ENCODE data around the gene TMEM63C.

Gene TMEM63C

GRCh38 chr14:77145975-77146740 lies 35.4 kb upstream of the TMEM63C start:
- H3K36me3 Mint-ChIP-seq (ENCODE audit: low read depth), result no peaks in the 10 kb centered on the region
- H3K4me3 Mint-ChIP-seq, result no peak overlapping the region
- H3K4me1 Mint-ChIP-seq (ENCODE audit: low read depth), result no peaks in the 10 kb centered on the region
- peaks cover 64% of the 10 kb centered on the region for H3K27me3 Mint-ChIP-seq
- H3K27ac Mint-ChIP-seq, result no peak overlapping the region
- intact Hi-C loops (cut with micrococcal nuclease), result no loop called here
- no peaks in the 10 kb centered on the region for H3K9me3 Mint-ChIP-seq

GRCh38 chr14:77148510-77149231 lies 32.9 kb upstream of the TMEM63C start:
- H3K27me3 Mint-ChIP-seq, result peaks cover 42% of the 10 kb centered on the region
- intact Hi-C loops (cut with micrococcal nuclease), result no loop called here
- H3K36me3 Mint-ChIP-seq (ENCODE audit: low read depth), result no peaks in the 10 kb centered on the region
- no peak overlapping the region for H3K4me3 Mint-ChIP-seq
- H3K4me1 Mint-ChIP-seq (ENCODE audit: low read depth), result no peaks in the 10 kb centered on the region
- H3K27ac Mint-ChIP-seq, result no peak overlapping the region
- no peaks in the 10 kb centered on the region for H3K9me3 Mint-ChIP-seq

- no peak overlapping the region for H3K4me3 Mint-ChIP-seq
- intact Hi-C loops (cut with micrococcal nuclease), result loop anchor here (10.0 kb wide), 1 partner anchor 64 kb away; no protein-coding TSS in a partner anchor
- no peak overlapping the region for H3K27ac Mint-ChIP-seq
- peaks cover 29% of the 10 kb centered on the region for H3K27me3 Mint-ChIP-seq
- no peaks in the 10 kb centered on the region for H3K4me1 Mint-ChIP-seq (ENCODE audit: low read depth)
- no peaks in the 10 kb centered on the region for H3K9me3 Mint-ChIP-seq
- no peaks in the 10 kb centered on the region for H3K36me3 Mint-ChIP-seq (ENCODE audit: low read depth)
Measured at GRCh38 chr14:77151245-77151644, 30.4 kb upstream of the TMEM63C start.

GRCh38 chr14:77151918-77152588 lies 29.5 kb upstream of the TMEM63C start:
- Mint-ChIP-seq H3K4me3 (no peak overlapping the region), H3K36me3 (ENCODE audit: low read depth) (no peaks in the 10 kb centered on the region), H3K9me3 (no peaks in the 10 kb centered on the region), H3K27me3 (peaks cover 21% of the 10 kb centered on the region), H3K4me1 (ENCODE audit: low read depth) (no peaks in the 10 kb centered on the region), H3K27ac (no peak overlapping the region)
- intact Hi-C loops (cut with micrococcal nuclease), result loop anchor here (1.0 to 10.0 kb wide), 2 partner anchors 63 to 164 kb away; no protein-coding TSS in a partner anchor

- no peaks in the 10 kb centered on the region for H3K4me1 Mint-ChIP-seq (ENCODE audit: low read depth)
- H3K36me3 Mint-ChIP-seq (ENCODE audit: low read depth), result no peaks in the 10 kb centered on the region
- H3K4me3 Mint-ChIP-seq, result no peak overlapping the region
- H3K9me3 Mint-ChIP-seq, result no peaks in the 10 kb centered on the region
- peaks cover 29% of the 10 kb centered on the region for H3K27me3 Mint-ChIP-seq
- intact Hi-C loops (cut with micrococcal nuclease), result loop anchor here (10.0 kb wide), 1 partner anchor 61 kb away; no protein-coding TSS in a partner anchor
- no peak overlapping the region for H3K27ac Mint-ChIP-seq
Measured at GRCh38 chr14:77153802-77154201, 27.8 kb upstream of the TMEM63C start.

GRCh38 chr14:77154421-77154820 lies 27.2 kb upstream of the TMEM63C start:
- intact Hi-C loops (cut with micrococcal nuclease), result loop anchor here (10.0 kb wide), 1 partner anchor 60 kb away; no protein-coding TSS in a partner anchor
- H3K27ac Mint-ChIP-seq, result no peak overlapping the region
- no peaks in the 10 kb centered on the region for H3K36me3 Mint-ChIP-seq (ENCODE audit: low read depth)
- no peaks in the 10 kb centered on the region for H3K9me3 Mint-ChIP-seq
- H3K27me3 Mint-ChIP-seq, result peaks cover 28% of the 10 kb centered on the region
- no peaks in the 10 kb centered on the region for H3K4me1 Mint-ChIP-seq (ENCODE audit: low read depth)
- no peak overlapping the region for H3K4me3 Mint-ChIP-seq

GRCh38 chr14:77155083-77155482 lies 26.5 kb upstream of the TMEM63C start:
- intact Hi-C loops (cut with micrococcal nuclease), result loop anchor here (10.0 kb wide), 1 partner anchor 60 kb away; no protein-coding TSS in a partner anchor
- H3K4me1 Mint-ChIP-seq (ENCODE audit: low read depth), result no peaks in the 10 kb centered on the region
- peaks cover 28% of the 10 kb centered on the region for H3K27me3 Mint-ChIP-seq
- H3K4me3 Mint-ChIP-seq, result no peak overlapping the region
- no peaks in the 10 kb centered on the region for H3K9me3 Mint-ChIP-seq
- no peaks in the 10 kb centered on the region for H3K36me3 Mint-ChIP-seq (ENCODE audit: low read depth)
- H3K27ac Mint-ChIP-seq, result no peak overlapping the region

GRCh38 chr14:77157740-77158139 lies 23.9 kb upstream of the TMEM63C start:
- H3K36me3 Mint-ChIP-seq (ENCODE audit: low read depth), result no peaks in the 10 kb centered on the region
- no peak overlapping the region for H3K4me3 Mint-ChIP-seq
- intact Hi-C loops (cut with micrococcal nuclease), result loop anchor here (10.0 kb wide), 1 partner anchor 57 kb away; no protein-coding TSS in a partner anchor
- H3K27me3 Mint-ChIP-seq, result peaks cover 38% of the 10 kb centered on the region
- H3K4me1 Mint-ChIP-seq (ENCODE audit: low read depth), result no peaks in the 10 kb centered on the region
- no peaks in the 10 kb centered on the region for H3K9me3 Mint-ChIP-seq
- H3K27ac Mint-ChIP-seq, result no peak overlapping the region

- Mint-ChIP-seq H3K4me3 (no peak overlapping the region), H3K9me3 (no peaks in the 10 kb centered on the region), H3K27ac (no peak overlapping the region), H3K4me1 (ENCODE audit: low read depth) (no peaks in the 10 kb centered on the region), H3K36me3 (ENCODE audit: low read depth) (no peaks in the 10 kb centered on the region), H3K27me3 (peaks cover 36% of the 10 kb centered on the region)
- intact Hi-C loops (cut with micrococcal nuclease), result loop anchor here (10.0 kb wide), 1 partner anchor 56 kb away; no protein-coding TSS in a partner anchor
Measured at GRCh38 chr14:77158175-77158881, 23.3 kb upstream of the TMEM63C start.

GRCh38 chr14:77158882-77159255 lies 22.7 kb upstream of the TMEM63C start:
- no peaks in the 10 kb centered on the region for H3K36me3 Mint-ChIP-seq (ENCODE audit: low read depth)
- no peaks in the 10 kb centered on the region for H3K4me1 Mint-ChIP-seq (ENCODE audit: low read depth)
- intact Hi-C loops (cut with micrococcal nuclease), result loop anchor here (10.0 kb wide), 1 partner anchor 56 kb away; no protein-coding TSS in a partner anchor
- H3K9me3 Mint-ChIP-seq, result no peaks in the 10 kb centered on the region
- peaks cover 34% of the 10 kb centered on the region for H3K27me3 Mint-ChIP-seq
- H3K4me3 Mint-ChIP-seq, result no peak overlapping the region
- H3K27ac Mint-ChIP-seq, result no peak overlapping the region

- no peaks in the 10 kb centered on the region for H3K9me3 Mint-ChIP-seq
- intact Hi-C loops (cut with micrococcal nuclease), result no loop called here
- H3K27me3 Mint-ChIP-seq, result peaks cover 29% of the 10 kb centered on the region
- H3K36me3 Mint-ChIP-seq (ENCODE audit: low read depth), result no peaks in the 10 kb centered on the region
- H3K4me3 Mint-ChIP-seq, result no peak overlapping the region
- peaks cover 4% of the 10 kb centered on the region for H3K4me1 Mint-ChIP-seq (ENCODE audit: low read depth)
- H3K27ac Mint-ChIP-seq, result no peak overlapping the region
Measured at GRCh38 chr14:77161011-77161410, 20.6 kb upstream of the TMEM63C start.

- Mint-ChIP-seq H3K27me3 (peaks cover 9% of the 10 kb centered on the region), H3K9me3 (peaks cover 16% of the 10 kb centered on the region), H3K4me1 (ENCODE audit: low read depth) (peaks cover under 1% of the 10 kb centered on the region), H3K36me3 (ENCODE audit: low read depth) (no peaks in the 10 kb centered on the region), H3K27ac (no peak overlapping the region), H3K4me3 (no peak overlapping the region)
- intact Hi-C loops (cut with micrococcal nuclease), result no loop called here
Measured at GRCh38 chr14:77170045-77170444, 11.6 kb upstream of the TMEM63C start.

- Mint-ChIP-seq H3K27me3 (peaks cover 11% of the 10 kb centered on the region), H3K36me3 (ENCODE audit: low read depth) (no peaks in the 10 kb centered on the region), H3K4me3 (no peak overlapping the region), H3K9me3 (peaks cover 16% of the 10 kb centered on the region), H3K27ac (no peak overlapping the region), H3K4me1 (ENCODE audit: low read depth) (peaks cover 6% of the 10 kb centered on the region)
- intact Hi-C loops (cut with micrococcal nuclease), result no loop called here
Measured at GRCh38 chr14:77172916-77173315, 8.7 kb upstream of the TMEM63C start.
